ENCODE measurements around the gene LYPD5.
"Not testable (repeated sequence)": the region's sequence is repeated elsewhere in the genome, so short reads cannot be mapped to it uniquely, and the experiment has no call there.

DNA sequence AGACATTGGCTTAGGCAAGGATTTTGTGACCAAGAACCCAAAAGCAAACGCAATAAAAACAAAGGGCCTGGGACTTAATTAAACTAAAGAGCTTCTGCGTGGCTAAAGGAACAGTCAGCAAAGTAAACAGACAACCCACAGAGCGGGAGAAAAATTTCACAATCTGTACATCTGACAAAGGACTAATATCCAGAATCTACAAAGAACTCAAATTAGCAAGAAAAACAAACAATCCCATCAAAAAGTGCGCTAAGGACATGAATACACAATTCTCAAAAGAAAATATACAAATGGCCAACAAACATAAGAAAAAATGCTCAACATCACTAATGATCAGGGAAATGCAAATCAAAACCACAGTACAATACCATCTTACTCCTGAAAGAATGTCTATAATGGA lies 22.3 kb upstream of the LYPD5 start:
- TF ChIP-seq EZH2 (IDR thresholded peaks at IDR 0.05; ENCODE audit: insufficient read depth, poor library complexity, severe bottlenecking); EZH2phosphoT487 (IDR thresholded peaks at IDR 0.05; ENCODE audit: insufficient read depth, low read depth): not testable (repeated sequence)

Data from GM23248 (cell line).